ENCODE data around the gene TRPV4. TPM values are rescaled to one million over a fixed set of nuclear protein-coding genes. Genes with fewer than 3 reads are reported as not detected.

TRPV4 gene
- total RNA-seq, 4 donors from 2014 or later: 0.39 to 1.6 (median 1.3) TPM; not detected in 1

GRCh38 chr12:109738209-109738608 is 95.0 kb downstream of the TRPV4 start:
- no peak for DNase-seq
- Histone ChIP-seq H3K9me3 (no peaks in the 10 kb centered on the region), H3K4me3 (replicated peaks in 1 of 3) (no peak overlapping the region), H3K4me1 (no peaks in the 10 kb centered on the region), H3K27ac (no peak overlapping the region), H3K27me3 (no peaks in the 10 kb centered on the region), H3K36me3 (no peaks in the 10 kb centered on the region)
- TF ChIP-seq CTCF (IDR thresholded peaks at IDR 0.05) (no peak), POLR2A (IDR thresholded peaks at IDR 0.05) (no peak)
- 44 to 53% methylated on average over 4 of the region's 4 CpGs for WGBS, 2 donors
- intact Hi-C loops (cut with DNase I): no loop called here

- H3K27ac ChIP-seq: no peak overlapping the region
Observed at GRCh38 chr12:109737631-109738030, 95.6 kb downstream of the TRPV4 start.

DNA sequence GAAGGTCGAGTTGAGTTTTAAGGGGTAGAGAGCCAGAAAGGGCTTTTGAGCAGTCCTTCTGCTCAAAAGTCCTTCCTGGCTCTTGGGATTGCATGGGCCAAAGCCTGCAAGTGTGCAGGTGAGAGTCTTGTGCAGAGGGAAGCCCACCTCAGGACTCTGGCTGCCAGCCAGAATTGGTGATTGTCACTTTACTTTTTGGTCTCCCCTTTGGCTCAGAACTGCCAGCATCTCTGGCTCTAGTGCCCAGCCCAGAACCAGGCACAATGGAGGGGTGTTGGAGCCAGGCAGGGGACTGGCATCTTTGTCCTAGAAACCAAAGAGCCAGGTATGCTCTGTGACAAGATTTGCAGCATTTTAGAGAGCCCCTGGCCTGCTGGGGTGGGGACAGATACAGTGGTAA is 96.1 kb downstream of the TRPV4 start:
- H3K9me3 ChIP-seq: no peaks in the 10 kb centered on the region
- intact Hi-C loops (cut with DNase I): no loop called here
- H3K4me3 ChIP-seq (replicated peaks in 1 of 3): no peak overlapping the region
- no peaks in the 10 kb centered on the region for H3K4me1 ChIP-seq
- no peak for TF ChIP-seq CTCF (IDR thresholded peaks at IDR 0.05)
- no peak for TF ChIP-seq POLR2A (IDR thresholded peaks at IDR 0.05)
- no peaks in the 10 kb centered on the region for H3K36me3 ChIP-seq
- H3K27ac ChIP-seq: no peak overlapping the region
- H3K27me3 ChIP-seq: no peaks in the 10 kb centered on the region
- 0% methylated on average over 1 of the region's 1 CpG for WGBS, 2 donors
- DNase-seq: no peak

More at GRCh38 chr12:109737631-109738030, 95.6 kb downstream of the TRPV4 start:
- no peak for DNase-seq
- intact Hi-C loops (cut with DNase I): no loop called here
- no peaks in the 10 kb centered on the region for H3K4me1 ChIP-seq
- no peaks in the 10 kb centered on the region for H3K36me3 ChIP-seq
- no peak overlapping the region for H3K4me3 ChIP-seq (replicated peaks in 1 of 3)
- TF ChIP-seq POLR2A (IDR thresholded peaks at IDR 0.05) (no peak), CTCF (IDR thresholded peaks at IDR 0.05) (no peak)
- no peaks in the 10 kb centered on the region for H3K27me3 ChIP-seq
- no peaks in the 10 kb centered on the region for H3K9me3 ChIP-seq
- WGBS, 2 donors: 55 to 57% methylated on average over 7 of the region's 7 CpGs

DNA sequence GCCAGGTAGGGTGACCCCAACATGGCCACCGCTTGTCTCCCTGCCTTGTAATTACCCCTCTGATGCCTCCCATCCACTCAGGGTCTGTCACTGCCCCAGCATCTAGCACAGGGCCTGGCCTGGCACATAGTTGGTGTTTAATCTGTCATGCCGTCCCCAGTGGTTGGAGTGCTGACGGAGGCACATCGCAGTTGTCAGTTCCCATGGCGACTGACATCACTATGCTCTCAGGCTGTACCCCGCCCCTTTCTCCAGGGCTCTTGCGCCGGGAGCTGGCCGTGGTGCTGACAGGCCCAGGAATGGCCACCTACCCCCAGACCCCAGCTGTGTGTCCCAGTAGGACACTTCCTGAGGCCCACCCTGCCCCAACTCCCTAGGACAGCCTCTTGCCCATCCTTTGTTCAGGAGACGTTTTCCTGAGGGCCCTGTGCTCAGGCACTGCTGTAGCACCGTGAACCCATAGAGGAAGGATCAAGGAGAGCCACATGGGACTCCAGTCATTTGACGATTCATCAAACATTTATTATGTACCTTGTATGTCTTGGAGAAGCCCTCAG is 96.6 kb downstream of the TRPV4 start:
- no peaks in the 10 kb centered on the region for H3K9me3 ChIP-seq
- no peaks in the 10 kb centered on the region for H3K27me3 ChIP-seq
- H3K27ac ChIP-seq: no peak overlapping the region
- no peaks in the 10 kb centered on the region for H3K36me3 ChIP-seq
- WGBS, 2 donors: 18 to 26% methylated on average over 9 to 12 of the region's 12 CpGs
- TF ChIP-seq CTCF (IDR thresholded peaks at IDR 0.05) (no peak), POLR2A (IDR thresholded peaks at IDR 0.05) (no peak)
- DNase-seq: peak in 1 of 2 donors; percentile 14
- H3K4me1 ChIP-seq: no peaks in the 10 kb centered on the region
- H3K4me3 ChIP-seq (replicated peaks in 1 of 3): no peak overlapping the region
- intact Hi-C loops (cut with DNase I): no loop called here

- Histone ChIP-seq H3K36me3 (no peaks in the 10 kb centered on the region), H3K9me3 (no peaks in the 10 kb centered on the region), H3K4me3 (replicated peaks in 1 of 3) (no peak overlapping the region), H3K27ac (no peak overlapping the region), H3K27me3 (no peaks in the 10 kb centered on the region), H3K4me1 (no peaks in the 10 kb centered on the region)
- DNase-seq: no peak
- intact Hi-C loops (cut with DNase I): no loop called here
- WGBS, 2 donors: 42 to 50% methylated on average over 9 of the region's 9 CpGs
- TF ChIP-seq CTCF (IDR thresholded peaks at IDR 0.05) (no peak), POLR2A (IDR thresholded peaks at IDR 0.05) (no peak)
Observed at GRCh38 chr12:109735825-109736551, 97.2 kb downstream of the TRPV4 start.
